HG02623 (cell line): ENCODE data around the gene CEL.
"Not testable (repeated sequence)": the region's sequence is repeated elsewhere in the genome, so short reads cannot be mapped to it uniquely, and the experiment has no call there.

Source experiments
- ATAC-seq: cut with Tn5 transposase; IDR thresholded peaks from one replicate; pipeline ENCODE4 v1.9.1; 2021; ENCODE audit warnings: moderate library complexity; ENCODE audit not compliant: unreplicated experiment

The CEL gene

DNA sequence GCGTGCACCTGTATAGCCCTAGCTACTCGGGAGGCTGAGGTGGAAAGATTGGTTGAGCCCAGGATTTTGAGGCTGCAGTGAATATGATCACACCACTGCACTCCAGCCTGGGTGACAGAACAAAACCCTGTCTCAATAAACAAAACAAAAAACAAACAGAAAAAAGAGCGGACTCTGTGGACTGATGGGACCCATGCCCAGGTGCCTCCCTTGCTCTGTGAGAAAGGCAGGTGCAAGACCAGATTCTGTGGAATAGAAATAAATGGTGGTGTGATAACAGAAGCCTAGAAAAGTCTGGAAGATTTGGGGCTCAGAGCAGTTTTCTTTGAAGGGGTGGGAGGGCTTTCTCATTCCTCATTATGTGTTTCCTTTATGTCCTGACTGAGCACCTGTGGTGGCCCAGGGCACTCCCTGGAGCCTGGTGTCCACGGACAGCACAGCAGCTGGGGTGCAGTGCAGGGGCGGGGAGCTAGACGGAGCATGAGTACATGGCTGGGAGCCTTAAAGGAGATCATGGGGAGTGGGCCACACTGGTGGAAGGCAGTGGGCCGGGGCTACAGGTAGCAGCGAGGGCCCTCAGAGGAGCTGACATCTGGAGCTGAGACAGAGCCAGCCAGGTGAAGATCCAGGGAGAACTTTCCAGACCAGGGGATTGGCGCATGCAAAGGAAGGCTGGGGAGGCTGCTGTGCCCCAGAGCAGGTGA is 15.4 kb upstream of the CEL start:
- no peak for ATAC-seq

DNA sequence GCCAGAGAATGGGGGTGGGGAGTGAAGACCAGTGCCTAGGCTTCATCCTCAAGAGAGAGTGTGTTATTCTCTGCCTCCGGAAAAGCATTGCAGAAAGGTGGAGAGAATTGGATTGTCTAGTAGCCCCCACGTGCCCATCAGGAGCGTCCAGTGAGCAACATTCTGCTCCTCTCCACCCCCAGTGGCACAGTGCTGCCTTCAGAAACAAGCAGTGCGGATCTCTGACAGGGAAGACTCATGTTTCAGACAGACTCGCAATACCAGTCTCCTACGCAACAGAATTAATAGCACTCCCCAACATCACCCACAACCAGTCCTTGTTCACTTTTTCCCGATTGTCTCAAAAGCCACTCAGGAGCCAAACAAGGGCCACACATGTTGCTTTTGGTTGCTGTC is 14.9 kb upstream of the CEL start:
- ATAC-seq, result no peak

DNA sequence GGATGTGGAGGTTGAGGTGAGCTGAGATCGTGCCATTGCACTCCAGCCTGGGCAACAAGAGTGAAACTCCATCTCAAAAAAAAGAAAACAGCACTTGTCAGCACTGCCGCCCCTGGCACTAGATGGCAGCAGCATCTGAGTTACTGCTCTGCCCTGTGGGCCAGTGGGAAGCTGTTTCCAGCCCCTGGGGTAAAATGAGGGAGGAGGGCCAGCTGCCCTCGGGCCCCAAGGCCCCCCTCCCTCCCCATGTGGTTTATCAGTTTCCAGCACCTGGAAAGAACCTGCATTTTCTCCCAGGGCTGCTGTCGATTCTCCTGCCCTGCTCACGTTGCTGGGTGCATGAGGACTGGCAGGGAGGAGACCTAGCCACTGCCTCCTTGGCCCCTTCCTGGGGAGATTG is 13.2 kb upstream of the CEL start:
- no peak for ATAC-seq

DNA sequence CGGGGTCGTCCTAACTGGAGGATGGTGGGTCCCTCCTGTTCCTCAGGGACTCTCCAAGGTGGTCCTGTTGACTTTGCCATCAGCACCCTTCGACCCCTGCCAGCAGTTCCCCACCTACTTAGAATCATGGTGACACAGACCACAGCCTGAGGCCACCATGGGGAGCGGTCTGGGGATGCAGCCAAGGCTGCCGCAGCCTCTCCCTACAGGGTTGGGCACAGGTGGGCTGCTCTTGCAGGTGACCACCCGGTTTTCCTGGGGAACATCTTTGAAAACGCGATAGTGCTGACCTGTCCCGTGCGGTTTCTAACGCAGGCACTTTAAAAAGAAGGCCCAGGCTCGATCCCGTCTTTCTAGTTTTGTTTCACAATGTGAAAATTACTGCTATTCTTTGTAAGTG is 12.7 kb upstream of the CEL start:
- ATAC-seq, result no peak

DNA sequence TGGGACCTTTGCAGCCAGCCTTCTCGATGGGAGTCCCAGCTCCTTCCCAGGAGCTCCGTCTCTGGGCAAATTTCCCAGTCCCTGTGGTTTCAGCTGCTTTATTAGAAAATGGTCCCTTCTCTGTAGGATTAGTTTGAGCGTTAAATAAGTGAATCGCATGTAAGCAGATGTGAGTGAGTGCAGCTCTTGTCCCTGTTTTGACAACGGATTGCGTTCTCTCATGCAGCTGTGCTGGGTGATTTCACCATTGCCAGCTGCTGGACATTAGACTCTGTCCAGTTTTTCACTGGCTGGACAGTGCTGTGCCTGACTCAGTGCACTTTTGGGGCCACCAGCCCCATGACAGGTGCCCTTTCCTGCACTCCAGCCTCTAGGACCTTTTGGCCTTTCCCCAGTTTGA is 11.6 kb upstream of the CEL start:
- ATAC-seq, result no peak

DNA sequence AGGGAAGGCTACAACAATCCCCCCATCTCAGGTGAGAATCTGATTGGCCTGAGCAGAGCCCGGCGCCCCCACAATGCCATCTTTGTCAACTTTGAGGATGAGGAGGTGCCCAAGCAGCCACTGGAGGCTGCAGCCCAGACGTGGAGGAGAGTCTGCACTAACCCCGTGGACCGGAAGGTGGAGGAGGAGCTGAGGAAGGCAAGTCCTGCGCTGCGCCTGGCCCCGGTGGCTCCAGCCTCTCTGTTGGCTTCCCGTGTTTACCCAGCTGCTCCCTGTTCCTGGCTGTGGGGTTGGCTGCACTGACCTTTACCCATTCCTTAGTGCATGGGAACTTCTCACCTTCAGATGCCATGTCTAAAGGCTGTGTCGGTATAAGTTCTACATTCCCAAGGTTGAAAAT is 11.0 kb upstream of the CEL start:
- ATAC-seq, result no peak

DNA sequence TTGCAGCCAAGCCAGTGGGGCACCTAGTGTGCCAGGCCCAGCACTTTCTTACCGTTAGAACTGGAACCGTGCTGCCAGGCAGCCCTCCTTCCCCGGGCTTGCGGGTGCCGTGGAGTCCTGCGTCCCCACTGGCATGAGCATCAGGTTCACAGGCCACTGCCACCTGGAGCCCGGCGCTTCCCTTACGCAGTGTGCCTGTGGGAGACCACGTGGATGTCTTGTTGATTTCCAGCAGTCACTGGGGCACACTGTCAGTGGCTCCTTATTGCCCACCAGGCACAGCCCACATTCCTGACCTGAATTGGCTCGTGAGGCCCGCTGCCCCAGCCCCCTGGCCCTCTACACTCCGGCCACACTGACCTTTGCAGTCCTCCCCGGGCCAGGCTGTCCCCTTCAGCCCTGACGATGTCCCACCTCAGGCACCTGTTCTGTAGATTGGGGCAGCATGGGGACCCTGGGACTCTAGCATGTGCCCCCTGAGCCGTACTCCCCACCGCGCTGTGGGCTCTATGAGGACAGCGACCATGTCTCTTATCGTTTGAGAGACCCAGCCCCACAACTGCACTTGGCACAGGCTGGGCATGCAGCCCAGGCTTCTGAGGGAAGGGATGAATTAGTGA is 10.4 kb upstream of the CEL start:
- no peak for ATAC-seq

DNA sequence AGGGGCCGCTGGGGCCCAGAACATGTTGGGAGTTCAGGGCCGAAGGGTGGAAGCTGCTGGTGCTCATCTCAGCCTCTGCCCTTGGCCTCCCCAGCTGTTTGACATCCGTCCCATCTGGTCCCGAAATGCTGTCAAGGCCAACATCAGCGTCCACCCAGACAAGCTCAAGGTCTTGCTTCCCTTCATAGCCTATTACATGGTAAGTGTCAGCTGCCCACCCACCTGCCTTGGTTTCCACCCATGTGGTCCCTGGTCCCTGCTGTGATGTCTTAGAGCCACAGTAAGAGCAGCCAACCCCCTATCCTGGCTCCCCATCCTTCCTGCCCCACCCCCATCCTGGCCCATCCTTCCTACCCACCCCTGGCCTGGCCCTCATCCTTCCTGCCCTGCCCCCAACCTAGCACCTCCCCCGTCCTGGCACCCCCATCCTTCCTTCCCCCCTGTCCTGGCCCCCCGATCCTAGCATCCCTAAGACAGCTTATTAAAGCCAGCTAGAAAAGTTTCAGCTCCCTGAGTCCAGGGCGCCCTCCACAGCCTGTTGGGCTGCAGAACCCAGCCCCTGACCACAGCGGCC is 9.7 kb upstream of the CEL start:
- no peak for ATAC-seq

DNA sequence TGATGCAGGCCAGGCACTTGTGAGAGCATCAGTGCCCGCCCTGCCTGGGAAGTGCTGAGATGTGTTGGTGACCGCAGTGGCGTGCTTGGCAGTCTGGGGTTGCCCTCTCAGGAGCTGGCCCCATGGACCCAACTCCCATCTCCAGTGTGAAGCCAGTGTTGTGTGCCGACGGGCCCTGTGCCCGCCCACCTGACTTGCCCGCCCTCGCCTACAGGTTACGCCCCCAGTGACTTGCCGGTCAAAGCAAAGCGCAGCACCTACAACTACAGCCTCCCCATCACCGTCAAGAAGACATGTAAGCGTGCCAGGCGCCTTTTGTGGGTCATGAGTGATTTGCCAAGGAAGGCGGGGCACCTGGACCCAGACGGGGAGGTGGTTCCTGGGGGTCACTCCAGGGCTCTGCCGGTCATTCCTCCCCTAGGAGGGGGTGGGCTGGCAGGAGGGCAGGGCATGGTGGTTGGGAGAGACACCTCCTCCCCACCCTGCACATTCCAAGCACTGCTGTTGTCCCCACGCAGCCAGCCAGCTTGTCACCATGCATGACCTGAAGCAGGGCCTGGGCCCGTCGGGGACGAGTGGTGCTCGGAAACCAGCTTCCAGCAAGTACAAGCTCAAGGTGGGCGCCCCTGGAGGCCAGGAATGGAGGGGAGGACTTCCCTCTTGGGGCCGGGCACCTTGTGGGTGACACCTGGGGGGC is 7.4 kb upstream of the CEL start:
- no peak for ATAC-seq

DNA sequence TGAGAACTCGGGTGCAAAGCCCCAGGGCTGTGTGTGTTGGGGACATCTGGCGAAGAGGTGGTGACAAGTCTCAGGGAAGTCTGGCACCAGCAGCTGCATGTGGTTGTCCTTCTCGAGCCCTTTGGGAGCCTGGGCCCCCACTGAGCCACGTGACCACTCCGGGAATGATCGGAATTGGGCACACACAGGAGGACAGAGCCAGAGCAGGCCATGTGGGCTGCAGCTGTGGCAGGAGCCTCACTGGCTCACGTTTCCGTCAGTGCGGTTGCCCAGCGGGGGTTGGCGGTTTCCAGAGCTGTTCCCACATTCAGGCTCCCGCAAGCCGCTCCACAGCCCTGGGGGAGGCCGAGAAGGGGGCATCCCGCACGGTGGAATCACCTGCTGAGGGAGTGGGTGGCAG is 6.8 kb upstream of the CEL start:
- ATAC-seq, result no peak

DNA sequence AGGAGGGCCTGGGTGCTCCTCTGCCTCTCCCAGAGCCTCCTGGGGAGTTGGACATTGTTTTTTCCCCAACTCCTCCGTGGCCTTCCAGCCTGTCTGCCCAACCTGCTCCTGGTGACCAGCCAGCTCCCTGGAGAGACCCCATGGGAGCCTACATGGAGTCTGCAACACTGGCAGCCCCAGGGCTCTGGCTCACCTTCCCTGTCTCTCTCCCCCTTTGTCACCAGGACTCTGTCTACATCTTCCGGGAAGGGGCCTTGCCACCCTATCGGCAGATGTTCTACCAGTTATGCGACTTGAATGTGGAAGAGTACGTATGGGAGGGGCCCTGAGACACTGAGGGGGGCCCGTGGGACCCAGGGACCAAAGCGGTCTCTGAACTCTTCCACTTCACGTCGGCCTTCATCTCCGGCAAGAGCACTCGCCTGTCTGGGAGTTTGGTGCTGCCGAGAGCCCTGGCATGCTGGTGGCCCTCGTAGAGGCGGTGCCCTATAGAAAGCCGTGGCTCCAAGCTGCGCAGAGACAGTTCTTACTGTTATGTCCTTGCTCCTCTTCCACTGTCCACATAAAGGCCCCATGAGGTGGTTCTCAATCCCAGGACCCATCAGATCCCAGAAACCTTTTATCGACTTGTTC is 5.9 kb upstream of the CEL start:
- no peak for ATAC-seq

DNA sequence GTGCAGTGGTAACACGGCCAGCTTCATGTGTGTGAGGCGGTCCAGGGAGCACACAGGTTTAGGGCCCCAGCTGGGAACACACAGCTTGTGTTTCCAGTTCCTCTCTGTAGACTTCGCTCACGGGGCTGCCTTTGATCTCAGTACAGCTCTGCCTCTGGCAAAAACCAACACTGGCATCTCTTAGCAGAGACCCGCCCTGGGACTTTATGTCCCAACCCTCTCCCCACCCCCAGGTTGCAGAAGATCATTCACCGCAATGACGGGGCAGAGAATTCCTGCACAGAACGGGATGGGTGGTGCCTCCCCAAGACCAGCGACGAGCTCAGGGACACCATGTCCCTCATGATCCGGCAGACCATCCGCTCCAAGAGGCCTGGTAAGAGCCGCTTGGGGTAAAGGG is 5.2 kb upstream of the CEL start:
- ATAC-seq, result no peak

DNA sequence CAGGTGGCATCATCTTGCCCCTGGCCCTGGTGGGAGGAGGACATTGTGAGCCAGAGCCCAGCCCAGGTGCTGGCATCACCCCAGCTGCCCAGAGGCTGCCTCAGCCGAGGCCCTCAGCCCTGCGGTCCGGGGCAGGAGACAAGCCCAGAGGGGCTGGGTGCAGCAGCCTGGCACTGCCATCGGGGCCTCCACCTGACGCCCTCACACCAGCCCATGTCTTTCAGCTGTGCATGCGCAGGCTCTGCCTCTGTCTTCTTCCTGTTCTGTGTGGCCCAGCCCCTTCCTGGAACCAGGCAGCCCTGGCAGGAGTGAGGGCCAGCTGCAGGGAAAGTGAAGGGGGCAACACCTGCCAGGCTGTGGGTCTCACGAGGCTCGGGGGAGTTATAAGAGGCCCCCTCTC is 4.8 kb upstream of the CEL start:
- no peak for ATAC-seq

DNA sequence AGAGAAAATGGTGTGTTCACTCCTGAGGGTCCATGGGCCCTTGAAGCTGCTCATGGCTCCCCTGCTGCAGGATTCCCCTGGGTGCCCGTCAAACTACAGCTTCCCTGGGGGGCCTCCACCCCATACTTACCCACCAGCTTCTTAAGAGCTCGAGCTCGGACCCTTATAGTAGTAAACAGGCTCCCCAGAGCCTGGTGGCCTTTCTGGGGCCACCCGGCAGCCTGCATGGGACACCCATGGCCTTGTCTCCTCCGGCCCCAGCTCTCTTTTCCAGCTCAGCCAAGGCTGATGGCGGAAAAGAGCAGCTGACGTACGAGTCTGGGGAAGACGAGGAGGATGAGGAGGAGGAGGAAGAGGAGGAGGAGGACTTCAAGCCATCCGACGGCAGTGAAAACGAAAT is 4.2 kb upstream of the CEL start:
- no peak for ATAC-seq

DNA sequence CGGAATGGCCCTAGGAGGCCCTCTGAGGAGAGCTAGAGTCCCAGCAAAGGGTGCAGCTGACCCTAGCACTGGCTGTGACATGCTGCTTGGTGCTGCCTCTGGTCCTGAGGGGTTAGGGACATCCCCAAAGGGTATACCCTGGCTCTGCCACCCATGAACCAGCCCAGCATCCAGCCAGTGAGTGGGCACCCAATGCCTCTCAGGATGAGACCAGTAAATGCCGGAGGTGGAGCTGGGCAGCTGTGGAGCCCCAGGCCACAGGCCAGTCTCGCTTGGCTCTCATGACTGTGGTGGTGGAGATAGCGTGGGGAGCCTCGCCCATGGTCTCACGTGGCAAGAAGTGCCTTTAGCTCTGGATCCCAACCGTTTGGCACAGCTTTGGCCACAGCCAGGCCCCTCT is 3.7 kb upstream of the CEL start:
- ATAC-seq, result no peak

DNA sequence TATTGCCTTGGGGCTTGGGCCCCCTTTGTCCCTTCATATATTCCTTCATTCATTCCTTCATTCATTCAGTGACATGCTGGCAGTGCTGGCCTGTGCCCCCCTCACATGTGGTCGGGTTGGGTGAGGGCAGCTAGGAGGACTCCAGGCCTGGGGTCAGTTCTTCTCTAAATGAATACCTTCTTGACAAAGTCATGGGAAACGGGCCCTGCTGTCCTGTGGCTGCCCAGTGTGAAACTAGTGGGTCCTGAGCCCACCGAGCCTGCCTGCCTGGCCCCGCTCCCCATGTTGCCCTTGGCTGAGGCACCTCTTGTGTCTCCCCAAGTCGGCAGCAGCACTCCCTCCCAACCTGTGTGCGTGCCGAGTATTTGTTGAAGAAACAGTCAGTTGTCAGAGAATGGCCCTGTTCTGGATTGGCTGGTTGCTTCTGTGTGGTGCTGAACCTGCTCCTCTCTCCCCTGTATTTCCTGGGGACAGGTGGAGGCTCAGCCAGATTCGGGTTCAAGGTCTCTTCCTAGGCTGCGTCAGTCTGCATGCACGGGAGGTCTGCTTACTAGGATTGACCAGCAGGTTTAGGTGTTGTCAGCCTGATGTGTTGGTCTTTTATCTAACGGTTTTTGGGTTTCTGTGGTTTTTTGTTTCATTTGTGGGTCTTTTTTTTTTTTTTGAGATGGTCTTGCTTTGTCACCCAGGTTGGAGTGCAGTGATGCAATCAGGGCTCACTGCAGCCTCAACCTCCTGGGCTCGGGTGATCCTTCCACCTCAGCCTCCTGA is 3.0 kb upstream of the CEL start:
- ATAC-seq, result no peak

DNA sequence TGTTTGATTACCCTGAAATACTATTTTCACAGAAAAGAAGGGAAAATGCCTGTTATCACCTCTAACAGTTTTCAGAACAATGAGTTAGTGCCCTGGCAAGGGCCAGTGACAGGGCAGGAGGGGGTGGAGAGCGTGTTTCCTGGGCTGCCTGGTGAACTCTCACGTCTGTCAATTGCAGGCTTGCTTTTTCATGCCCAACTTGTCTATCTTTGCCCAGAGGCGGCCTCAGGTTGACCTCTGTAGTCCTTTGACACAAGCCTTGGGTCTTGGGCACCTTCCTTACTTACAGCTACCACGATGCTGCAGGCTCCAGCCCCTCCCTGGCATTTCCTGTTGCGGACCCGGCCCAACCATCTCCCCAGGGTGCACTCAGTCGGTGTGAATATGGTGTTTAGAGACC is 2.2 kb upstream of the CEL start:
- no peak for ATAC-seq

DNA sequence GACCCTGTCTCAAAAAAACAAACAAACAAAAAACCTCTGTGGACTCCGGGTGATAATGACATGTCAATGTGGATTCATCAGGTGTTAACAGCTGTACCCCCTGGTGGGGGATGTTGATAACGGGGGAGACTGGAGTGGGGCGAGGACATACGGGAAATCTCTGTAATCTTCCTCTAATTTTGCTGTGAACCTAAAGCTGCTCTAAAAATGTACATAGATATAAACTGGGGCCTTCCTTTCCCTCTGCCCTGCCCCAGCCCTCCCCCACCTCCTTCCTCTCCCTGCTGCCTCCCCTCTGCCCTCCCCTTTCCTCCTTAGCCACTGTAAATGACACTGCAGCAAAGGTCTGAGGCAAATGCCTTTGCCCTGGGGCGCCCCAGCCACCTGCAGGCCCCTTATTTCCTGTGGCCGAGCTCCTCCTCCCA is 1.4 kb upstream of the CEL start:
- no peak for ATAC-seq

DNA sequence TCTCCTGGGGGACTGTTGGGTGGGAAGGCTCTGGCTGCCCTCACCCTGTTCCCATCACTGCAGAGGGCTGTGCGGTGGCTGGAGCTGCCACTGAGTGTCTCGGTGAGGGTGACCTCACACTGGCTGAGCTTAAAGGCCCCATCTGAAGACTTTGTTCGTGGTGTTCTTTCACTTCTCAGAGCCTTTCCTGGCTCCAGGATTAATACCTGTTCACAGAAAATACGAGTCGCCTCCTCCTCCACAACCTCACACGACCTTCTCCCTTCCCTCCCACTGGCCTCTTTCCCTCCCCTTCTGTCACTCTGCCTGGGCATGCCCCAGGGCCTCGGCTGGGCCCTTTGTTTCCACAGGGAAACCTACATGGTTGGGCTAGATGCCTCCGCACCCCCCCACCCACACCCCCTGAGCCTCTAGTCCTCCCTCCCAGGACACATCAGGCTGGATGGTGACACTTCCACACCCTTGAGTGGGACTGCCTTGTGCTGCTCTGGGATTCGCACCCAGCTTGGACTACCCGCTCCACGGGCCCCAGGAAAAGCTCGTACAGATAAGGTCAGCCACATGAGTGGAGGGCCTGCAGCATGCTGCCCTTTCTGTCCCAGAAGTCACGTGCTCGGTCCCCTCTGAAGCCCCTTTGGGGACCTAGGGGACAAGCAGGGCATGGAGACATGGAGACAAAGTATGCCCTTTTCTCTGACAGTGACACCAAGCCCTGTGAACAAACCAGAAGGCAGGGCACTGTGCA is 590 bp upstream of the CEL start:
- not testable (repeated sequence) for ATAC-seq

DNA sequence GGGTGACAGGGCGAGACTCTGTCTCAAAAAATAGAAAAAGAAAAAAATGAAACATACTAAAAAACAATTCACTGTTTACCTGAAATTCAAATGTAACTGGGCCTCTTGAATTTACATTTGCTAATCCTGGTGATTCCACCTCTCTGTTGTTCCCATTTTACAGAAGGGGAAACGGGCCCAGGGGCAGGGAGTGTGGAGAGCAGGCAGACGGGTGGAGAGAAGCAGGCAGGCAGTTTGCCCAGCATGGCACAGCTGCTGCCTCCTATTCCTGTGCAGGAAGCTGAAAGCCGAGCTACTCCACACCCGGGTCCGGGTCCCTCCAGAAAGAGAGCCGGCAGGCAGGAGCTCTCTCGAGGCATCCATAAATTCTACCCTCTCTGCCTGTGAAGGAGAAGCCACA is 788 bp downstream of the CEL start:
- not testable (repeated sequence) for ATAC-seq
